GM12865 (cell line): ENCODE results near the gene MAPK8.

Experiments
- DNase-seq: peaks from one replicate; pipeline ENCODE4 v3.0.0; 2010; ENCODE audit warnings: low read depth
- H3K4me3 ChIP-seq: 2 replicates; pipeline ENCODE4 v1.5.1; 2011; ENCODE audit warnings: mild to moderate bottlenecking, low read depth, low read length, control low read depth
- CTCF ChIP-seq: IDR thresholded peaks from 2 replicates; pipeline ENCODE4 v1.5.1; 2011; ENCODE audit warnings: low read length, control low read depth, low read depth, inconsistent platforms; ENCODE audit not compliant: insufficient read depth; ENCODE audit errors: missing control alignments

MAPK8 gene

DNA sequence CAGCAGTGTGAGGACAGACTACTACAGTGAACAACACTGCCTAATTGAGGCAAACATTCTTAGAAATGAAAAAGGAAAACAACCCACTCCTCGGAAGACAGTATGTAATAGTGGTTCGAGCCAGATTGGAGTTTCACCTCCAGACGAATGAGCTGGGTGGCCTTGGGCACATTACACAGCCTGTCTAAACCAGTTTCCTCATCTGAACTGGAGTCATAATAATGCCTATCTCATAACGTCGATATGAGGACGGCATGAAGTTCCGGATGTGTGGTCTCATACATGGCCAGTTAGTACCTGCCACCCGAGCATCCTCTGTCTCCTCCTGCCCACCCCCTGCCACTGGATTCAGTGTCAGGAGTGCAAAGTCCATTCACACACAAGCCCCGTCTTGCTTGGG, 16.2 kb upstream of the MAPK8 start:
- TF ChIP-seq CTCF: no peak
- H3K4me3 ChIP-seq: no peak overlapping the region
- no peak for DNase-seq

GRCh38 chr10:48291190-48291589, 15.3 kb upstream of the MAPK8 start:
- TF ChIP-seq CTCF: no peak
- no peak overlapping the region for H3K4me3 ChIP-seq
- DNase-seq: no peak

DNA sequence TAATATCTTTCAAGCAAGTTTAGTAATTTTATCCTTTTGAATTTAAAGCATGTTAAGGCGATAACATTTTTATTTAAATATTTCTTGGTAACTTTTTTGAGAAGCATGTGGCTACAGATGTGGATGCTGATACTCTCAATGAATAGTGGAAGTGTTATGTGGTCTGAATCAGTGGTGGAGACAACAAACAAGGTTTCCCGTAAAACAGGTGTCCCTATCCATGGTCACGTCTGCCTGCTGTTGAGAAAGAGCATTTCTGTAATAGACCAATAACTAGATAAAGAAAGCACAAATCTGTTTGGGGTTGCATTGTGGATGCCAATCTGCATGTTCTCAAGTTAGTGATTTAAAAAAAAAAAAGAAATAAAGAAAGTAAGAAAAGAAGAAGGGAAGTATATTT, 13.9 kb upstream of the MAPK8 start:
- no peak for TF ChIP-seq CTCF
- no peak overlapping the region for H3K4me3 ChIP-seq
- DNase-seq: no peak

DNA sequence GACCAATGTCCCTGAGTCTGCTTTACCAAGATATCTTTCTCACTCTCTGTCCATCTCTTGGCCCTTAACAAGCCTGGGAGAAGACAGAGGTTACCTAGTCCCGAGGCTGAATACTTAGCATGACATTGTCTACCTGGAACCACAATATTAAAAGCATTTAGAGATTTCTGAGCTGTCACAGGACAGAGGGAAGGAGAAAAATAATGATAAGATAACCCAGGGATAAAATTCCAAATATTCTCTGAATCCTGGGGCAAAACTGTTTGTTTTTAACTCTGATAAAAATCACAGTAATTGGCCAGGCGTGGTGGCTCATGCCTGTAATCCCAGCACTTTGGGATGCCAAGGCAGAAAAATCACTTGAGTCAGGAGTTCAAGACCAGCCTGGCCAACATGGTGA, 12.0 kb upstream of the MAPK8 start:
- no peak overlapping the region for H3K4me3 ChIP-seq
- no peak for DNase-seq
- TF ChIP-seq CTCF: no peak

- DNase-seq: no peak
- H3K4me3 ChIP-seq: no peak overlapping the region
- no peak for TF ChIP-seq CTCF
Measured at GRCh38 chr10:48296576-48297098, 9.8 kb upstream of the MAPK8 start.

DNA sequence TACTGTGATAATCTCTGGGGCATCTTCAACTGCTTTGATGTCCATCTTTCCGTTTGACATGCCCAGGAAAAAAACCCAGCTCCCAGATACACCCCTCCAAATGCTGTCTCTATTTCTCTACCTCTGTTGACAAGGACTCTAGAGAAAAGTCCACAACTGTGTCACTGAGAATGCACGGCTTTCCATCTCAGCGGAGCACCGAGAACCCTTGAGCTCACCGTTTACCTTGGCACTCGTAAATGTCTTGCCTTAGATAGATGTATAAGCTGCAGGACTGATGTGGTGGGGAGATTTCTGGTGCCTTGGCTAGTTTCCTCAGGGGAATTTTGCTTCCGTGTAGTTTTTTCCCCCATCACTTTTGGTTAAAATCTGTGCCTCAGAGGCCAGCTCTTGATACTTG, 7.4 kb upstream of the MAPK8 start:
- no peak for TF ChIP-seq CTCF
- no peak overlapping the region for H3K4me3 ChIP-seq
- no peak for DNase-seq

GRCh38 chr10:48299692-48300091, 6.8 kb upstream of the MAPK8 start:
- no peak overlapping the region for H3K4me3 ChIP-seq
- TF ChIP-seq CTCF: no peak
- DNase-seq: no peak
